Bronchial epithelial cell (primary cell): ENCODE results near the gene DALRD3. TPM values are rescaled to one million over a fixed set of nuclear protein-coding genes. Genes with fewer than 3 reads are reported as not detected.

Experiments used
- DNase-seq: peaks from one replicate; pipeline ENCODE4 v3.0.0-alpha.2; 2010; ENCODE audit warnings: low read depth
- FAIRE-seq: peaks from 2 replicates; lab custom pipeline; 2011; peaks lifted over from hg19 to GRCh38; lab: Jason Lieb, UNC
- H3K27me3 ChIP-seq: 2 replicates; pipeline ENCODE4 v1.5.1; 2011; ENCODE audit warnings: low read length; ENCODE audit not compliant: control insufficient read depth, insufficient read depth
- H3K36me3 ChIP-seq: 2 replicates; pipeline ENCODE4 v1.5.1; 2011; ENCODE audit warnings: low read length; ENCODE audit not compliant: control insufficient read depth, insufficient read depth
- H3K4me3 ChIP-seq: 2 replicates; pipeline ENCODE4 v1.5.1; 2011; ENCODE audit warnings: mild to moderate bottlenecking, low read depth, low read length, control low read depth
- CTCF ChIP-seq: IDR thresholded peaks from 2 replicates; pipeline ENCODE4 v1.5.1; 2011; ENCODE audit warnings: mild to moderate bottlenecking, moderate library complexity, low read length, control low read depth, inconsistent platforms; ENCODE audit not compliant: insufficient read depth, severe bottlenecking
- total RNA-seq: library from RNA; depleted of rRNA; stranded (reverse); fragments of >200 nt; gene quantifications from 2 replicates; pipeline ENCODE4 v1.2.1, GENCODE V29; 2014

Gene DALRD3
- total RNA-seq, 1 donor from 2014 or later = 44.0 TPM

- FAIRE-seq = no peak
- peaks cover 23% of the 10 kb centered on the region for H3K36me3 ChIP-seq
- no peaks in the 10 kb centered on the region for H3K27me3 ChIP-seq
- DNase-seq = no peak
- no peak overlapping the region for H3K4me3 ChIP-seq
- no peak for TF ChIP-seq CTCF
Observed at GRCh38 chr3:49035281-49035680, 16.9 kb upstream of the DALRD3 start.

GRCh38 chr3:49034650-49035049 lies 16.3 kb upstream of the DALRD3 start:
- Histone ChIP-seq H3K4me3 (no peak overlapping the region), H3K36me3 (peaks cover 23% of the 10 kb centered on the region), H3K27me3 (no peaks in the 10 kb centered on the region)
- FAIRE-seq (no peak), DNase-seq (no peak)
- TF ChIP-seq CTCF = no peak

- TF ChIP-seq CTCF = no peak
- DNase-seq = no peak
Observed at GRCh38 chr3:49032646-49033304, 14.4 kb upstream of the DALRD3 start.

GRCh38 chr3:49030321-49030720 lies 11.9 kb upstream of the DALRD3 start:
- Histone ChIP-seq H3K36me3 (peaks cover 43% of the 10 kb centered on the region), H3K27me3 (no peaks in the 10 kb centered on the region), H3K4me3 (no peak overlapping the region)
- TF ChIP-seq CTCF = no peak
- FAIRE-seq (no peak), DNase-seq (no peak)

More at GRCh38 chr3:49032646-49033304, 14.4 kb upstream of the DALRD3 start:
- FAIRE-seq = no peak
- no peaks in the 10 kb centered on the region for H3K27me3 ChIP-seq
- no peak overlapping the region for H3K4me3 ChIP-seq
- peaks cover 26% of the 10 kb centered on the region for H3K36me3 ChIP-seq

GRCh38 chr3:49029563-49029884 lies 11.1 kb upstream of the DALRD3 start:
- DNase-seq (no peak), FAIRE-seq (no peak)
- H3K4me3 ChIP-seq = peak overlapping the region; percentile 62
- no peak for TF ChIP-seq CTCF
- H3K27me3 ChIP-seq = no peaks in the 10 kb centered on the region
- H3K36me3 ChIP-seq = peaks cover 47% of the 10 kb centered on the region
